VCaP (cell line): ENCODE data around the gene SMIM44.

ENCODE experiments used
- H3K27ac ChIP-seq: fragments of 450-650 bp; 2 replicates; pipeline ENCODE4 v1.5.1; 2017
- TF ChIP-seq, protein P1 (sequence below): fragments of 450-650 bp; conservative IDR thresholded peaks from 2 replicates; pipeline ENCODE4 v1.5.1; 2017; ENCODE audit warnings: mild to moderate bottlenecking, moderate library complexity

The SMIM44 gene

DNA sequence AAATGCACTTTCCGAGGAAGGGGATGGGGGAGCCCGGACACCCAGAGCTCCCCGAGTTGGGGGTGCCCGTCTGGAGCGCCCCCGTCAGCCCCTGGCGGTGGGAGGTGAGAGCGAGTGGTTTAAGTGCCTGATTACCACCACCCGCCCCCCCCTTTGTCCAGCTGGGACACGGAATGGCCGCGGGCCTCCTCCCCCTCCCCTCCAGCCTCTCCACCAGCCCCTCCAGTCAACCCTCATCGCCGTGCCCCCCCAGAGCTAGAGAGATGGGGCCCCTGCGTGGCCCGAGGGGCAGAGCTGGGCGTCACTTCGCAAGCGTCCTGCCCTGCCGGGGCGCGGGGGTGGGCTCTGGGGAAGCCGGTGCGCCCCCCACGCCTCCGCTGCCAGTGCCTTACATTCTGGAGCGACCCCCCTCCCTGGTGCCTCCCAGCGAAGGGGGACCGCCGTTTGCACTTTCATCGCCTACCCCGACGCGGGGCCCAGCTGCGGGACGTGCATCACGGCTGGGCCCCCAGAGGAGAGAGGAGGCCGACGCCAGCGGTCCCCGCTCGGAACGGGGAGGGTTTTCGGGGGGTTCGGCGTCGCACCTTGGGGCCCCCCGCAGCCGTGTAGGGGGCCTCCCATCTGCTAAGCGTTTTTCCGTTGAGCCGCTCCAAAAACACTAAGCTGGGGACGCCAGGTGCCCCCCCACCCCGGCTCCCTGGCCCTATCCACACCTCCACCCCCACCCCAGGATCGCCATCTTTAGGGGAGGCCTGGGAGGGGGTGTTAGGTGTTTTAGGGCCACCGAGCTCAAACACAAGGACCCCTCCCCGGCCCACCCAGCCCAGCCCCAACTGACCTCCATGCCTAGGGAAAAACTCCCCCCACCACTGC, 19.3 kb downstream of the SMIM44 start:
- no peak overlapping the region for H3K27ac ChIP-seq
- TF ChIP-seq, protein P1, sequence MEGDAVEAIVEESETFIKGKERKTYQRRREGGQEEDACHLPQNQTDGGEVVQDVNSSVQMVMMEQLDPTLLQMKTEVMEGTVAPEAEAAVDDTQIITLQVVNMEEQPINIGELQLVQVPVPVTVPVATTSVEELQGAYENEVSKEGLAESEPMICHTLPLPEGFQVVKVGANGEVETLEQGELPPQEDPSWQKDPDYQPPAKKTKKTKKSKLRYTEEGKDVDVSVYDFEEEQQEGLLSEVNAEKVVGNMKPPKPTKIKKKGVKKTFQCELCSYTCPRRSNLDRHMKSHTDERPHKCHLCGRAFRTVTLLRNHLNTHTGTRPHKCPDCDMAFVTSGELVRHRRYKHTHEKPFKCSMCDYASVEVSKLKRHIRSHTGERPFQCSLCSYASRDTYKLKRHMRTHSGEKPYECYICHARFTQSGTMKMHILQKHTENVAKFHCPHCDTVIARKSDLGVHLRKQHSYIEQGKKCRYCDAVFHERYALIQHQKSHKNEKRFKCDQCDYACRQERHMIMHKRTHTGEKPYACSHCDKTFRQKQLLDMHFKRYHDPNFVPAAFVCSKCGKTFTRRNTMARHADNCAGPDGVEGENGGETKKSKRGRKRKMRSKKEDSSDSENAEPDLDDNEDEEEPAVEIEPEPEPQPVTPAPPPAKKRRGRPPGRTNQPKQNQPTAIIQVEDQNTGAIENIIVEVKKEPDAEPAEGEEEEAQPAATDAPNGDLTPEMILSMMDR: no peak

DNA sequence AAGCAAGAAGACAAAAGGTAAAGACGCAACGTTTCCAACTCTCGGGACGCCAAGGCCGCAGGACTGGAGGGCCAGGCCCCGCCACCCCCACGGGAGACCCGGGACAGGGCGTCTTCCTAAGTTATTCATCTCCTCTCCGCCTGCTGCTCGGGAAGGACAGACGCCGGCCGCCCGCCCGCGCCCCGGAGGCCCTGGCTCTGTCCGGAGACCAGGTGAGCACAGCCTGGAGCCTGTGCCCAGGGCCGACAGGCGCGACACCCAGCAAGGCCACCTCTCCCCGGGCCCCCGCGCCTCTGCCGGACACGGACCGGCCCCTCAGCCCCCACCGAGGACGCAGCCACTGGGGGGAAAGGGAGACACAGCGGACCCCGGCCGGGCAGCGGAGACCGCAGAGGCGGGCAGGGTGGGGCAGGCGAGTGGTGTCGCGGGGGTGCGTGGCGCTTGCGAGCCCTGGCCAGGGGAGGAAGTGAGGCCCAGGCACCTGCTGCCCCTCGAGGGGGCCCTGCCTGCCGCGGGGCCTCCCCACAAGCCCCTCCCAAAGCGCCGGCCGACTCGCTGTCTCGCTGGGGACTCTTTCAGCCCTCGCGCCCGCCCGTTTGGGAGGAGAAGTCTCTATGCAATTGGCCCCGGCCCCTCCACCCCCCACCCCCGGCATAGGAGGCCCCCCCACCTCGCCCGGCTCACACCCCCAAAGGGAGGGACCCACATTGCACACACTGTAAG, 20.1 kb downstream of the SMIM44 start:
- H3K27ac ChIP-seq: no peak overlapping the region

DNA sequence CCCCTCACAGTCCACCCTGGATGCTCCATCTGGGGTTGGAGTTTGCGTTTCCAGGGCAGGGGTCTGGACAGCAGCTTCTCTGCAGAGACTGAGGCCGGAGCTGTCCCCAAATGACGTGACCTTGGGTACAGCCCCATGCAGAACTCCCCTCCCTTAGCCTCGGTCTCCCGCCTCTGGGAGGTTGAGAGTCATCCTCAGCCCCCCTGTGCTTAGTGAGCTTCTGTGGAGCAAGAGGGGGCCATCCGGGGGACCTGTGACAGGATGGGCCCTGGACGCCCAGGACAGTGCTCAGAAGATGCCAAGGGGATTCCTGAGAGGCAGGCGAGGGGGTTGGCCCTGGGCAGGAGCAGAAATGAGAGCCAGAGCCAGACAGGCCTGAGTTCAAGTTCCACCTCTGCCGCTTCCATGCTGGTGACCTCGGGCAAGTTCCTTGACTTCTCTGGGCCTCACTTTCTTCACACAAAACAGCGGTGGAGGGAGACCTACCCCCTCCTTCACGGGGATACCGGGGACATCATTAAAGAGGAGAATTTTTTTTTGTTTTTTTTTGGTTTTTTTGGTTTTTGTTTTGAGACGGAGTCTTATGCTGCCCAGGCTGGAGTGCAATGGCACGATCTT, 23.2 kb downstream of the SMIM44 start:
- TF ChIP-seq, protein P1: no peak
- no peak overlapping the region for H3K27ac ChIP-seq

More for the DNA sequence above, 20.1 kb downstream of the SMIM44 start:
- TF ChIP-seq, protein P1: no peak

DNA sequence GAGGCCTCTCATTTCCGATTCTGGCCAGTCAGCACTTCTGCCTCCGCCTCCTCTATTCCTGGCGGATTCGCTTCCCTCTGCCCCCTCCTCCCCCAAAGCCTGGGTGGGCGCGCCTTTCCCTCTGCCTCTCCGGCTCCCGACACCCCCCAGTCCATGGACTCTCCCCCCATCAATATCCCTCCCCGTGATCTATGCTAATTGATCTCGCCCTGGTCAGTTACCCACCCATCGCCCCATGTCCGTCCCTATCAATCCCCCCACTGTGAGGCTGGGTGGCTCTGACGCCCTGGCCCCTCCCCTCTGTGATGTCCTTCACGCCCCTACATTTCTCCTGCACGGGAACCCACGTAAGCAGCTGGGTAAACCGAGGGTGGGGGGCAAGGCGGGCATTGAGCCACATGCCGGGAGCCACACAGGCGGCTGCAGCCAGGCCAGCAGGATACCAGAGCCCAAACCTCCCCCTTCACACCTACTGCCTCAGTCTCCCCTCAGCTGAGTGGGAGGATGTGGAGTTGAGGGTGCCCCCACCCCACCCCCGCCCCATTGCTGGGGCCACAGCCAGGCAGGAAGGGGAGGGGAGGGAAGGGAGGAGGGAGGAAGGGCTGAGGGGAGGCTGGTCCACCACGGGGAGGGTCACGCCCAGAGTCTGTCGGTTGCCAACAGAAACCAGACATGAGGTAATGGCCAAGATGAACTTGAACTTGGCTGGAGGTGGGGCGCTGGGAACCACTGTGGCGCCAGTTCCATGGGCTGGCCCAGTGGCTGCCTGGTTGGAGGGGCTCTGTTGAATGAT, 24.0 kb downstream of the SMIM44 start:
- no peak overlapping the region for H3K27ac ChIP-seq
- TF ChIP-seq, protein P1: no peak

DNA sequence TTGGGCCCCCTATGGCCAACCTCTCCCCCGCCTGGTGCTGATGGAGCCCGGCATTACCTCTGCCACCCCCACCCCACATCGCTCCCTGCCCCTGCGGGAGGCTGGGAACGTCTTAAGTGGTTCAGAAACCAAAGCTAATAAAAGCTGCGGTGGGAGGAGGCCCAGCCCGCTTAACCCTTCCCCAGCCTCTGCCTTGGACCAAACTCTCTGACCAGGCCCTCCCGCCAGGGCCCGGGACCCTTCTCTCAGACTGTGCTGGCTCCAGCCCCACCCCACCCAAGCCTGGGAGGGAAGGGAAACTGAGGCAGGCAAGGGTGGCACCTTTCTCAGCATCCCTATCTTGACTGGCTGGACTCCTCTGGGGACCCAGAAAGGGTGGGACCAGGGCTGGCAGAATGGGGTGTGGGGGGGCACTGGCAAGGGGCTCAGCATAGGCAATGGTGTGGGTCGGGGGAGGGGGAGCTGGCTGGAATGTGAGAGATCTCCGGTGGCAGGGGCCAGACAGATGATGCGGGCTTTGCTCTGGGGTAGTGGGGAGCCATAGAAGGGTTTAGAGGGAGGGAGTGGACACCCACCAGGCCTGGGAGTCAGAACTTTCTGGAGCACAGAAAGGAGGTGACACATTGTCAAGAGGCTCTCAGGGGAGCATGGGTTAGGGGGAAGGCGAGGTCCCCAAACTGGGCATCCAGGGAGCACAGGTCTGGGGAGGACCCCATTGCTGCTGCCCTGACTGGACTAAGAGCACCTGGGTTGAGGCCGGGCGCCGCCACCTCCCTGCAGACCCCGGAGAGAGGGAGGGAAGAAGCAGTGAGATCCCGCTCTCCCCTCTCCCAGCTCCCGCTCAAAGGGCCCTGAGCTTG, 24.8 kb downstream of the SMIM44 start:
- TF ChIP-seq, protein P1: no peak
- H3K27ac ChIP-seq: no peak overlapping the region

DNA sequence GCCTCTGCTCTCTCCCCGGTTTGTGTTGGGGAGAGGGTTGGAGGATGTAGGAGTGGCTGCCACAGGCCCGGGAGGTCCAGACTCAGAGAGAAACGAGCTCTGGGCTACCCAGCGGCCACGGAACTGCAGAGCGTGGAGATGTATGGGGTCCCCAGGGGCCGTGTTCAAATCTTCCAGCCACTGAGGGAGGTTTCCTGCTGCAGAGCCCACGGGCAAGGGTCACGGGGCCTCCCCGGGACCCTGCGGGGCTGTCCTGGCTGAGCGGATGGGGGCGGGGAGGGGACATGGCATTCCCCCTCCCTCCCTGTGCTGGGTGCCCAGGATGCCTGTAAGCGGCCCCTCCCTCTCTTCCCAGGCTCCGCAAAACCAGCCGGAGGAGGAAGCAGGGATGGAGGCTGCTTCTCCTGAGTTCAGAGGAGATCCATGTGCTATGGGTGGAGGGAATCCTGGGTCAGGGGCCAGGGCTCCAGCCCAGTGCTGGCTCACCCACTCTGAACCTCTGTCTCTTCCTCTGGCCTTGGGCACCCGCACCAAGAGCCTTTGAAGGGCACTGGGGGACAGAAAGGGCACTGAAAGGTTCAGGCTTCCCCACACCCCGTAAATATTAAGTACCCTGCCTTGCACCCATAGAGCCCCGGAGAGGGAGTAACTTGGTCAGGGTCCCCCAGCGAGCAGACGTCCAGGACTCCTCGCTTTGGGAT, 25.6 kb downstream of the SMIM44 start:
- TF ChIP-seq, protein P1: no peak
- H3K27ac ChIP-seq: no peak overlapping the region
